GM12878 (cell line): ENCODE data around the gene MYT1. TPM values are rescaled to one million over a fixed set of nuclear protein-coding genes. Genes with fewer than 3 reads are reported as not detected.

ENCODE experiments used
- ATAC-seq: fragments of 200-7000 bp; cut with Tn5 transposase; 3 replicates; pipeline ENCODE4 v1.9.1; 2020; ENCODE audit warnings: mild to moderate bottlenecking, moderate library complexity
- BruUV-seq: library from RNA; stranded (reverse); fragments of 400-500 nt; replicated peaks from 2 replicates; lab custom pipeline; 2021; lab: Mats Ljungman, UMichigan
- CTCF ChIA-PET: fragments of 300-600 bp; sonication (Branson Sonifier 250); formaldehyde crosslinking; extraction: SDS; loops from one replicate; lab custom pipeline; 2021; ENCODE audit warnings: inconsistent platforms; lab: Yijun Ruan, JAX
- POLR2A ChIA-PET: fragments of 350-600 bp; formaldehyde crosslinking; extraction: SDS; loops from one replicate; lab custom pipeline; 2021; ENCODE audit warnings: inconsistent platforms; lab: Charles Lee
- RAD21 ChIA-PET: fragments of 300-600 bp; sonication (Branson Sonifier 250); formaldehyde crosslinking; loops from one replicate; lab custom pipeline; 2023; ENCODE audit warnings: antibody characterized with exemption; ENCODE audit not compliant: unreplicated experiment; lab: Charles Lee
- SMC1A ChIA-PET: fragments of 300-600 bp; sonication (Branson Sonifier 250); formaldehyde crosslinking; loops from one replicate; lab custom pipeline; 2023; ENCODE audit not compliant: unreplicated experiment, uncharacterized antibody; lab: Charles Lee
- DNase-seq: peaks from one replicate; pipeline ENCODE4 v3.0.0-alpha.2; 2011; ENCODE audit warnings: low read depth, low spot score
- FAIRE-seq: peaks from 3 replicates; lab custom pipeline; 2011; peaks lifted over from hg19 to GRCh38; lab: Jason Lieb, UNC
- H2AFZ ChIP-seq: 2 replicates; pipeline ENCODE4 v1.6.0; 2011; ENCODE audit warnings: low read depth, low read length, control low read depth; ENCODE audit not compliant: control insufficient read depth
- H3K27ac ChIP-seq: 2 replicates; pipeline ENCODE4 v1.5.1; 2011; ENCODE audit warnings: control low read depth; ENCODE audit not compliant: control insufficient read depth, insufficient read depth
- H3K27me3 ChIP-seq, 2 experiments: replicated peaks in 1 of 2; 2 replicates each; pipeline versions ENCODE4 v1.6.0 to v1.6.1; 2011; ENCODE audit warnings: low read length in 1 of 2; ENCODE audit not compliant: control insufficient read depth in 2 of 2, insufficient read depth in 2 of 2
- H3K36me3 ChIP-seq, 2 experiments: 2 replicates each; pipeline ENCODE4 v1.5.1; 2011; ENCODE audit warnings: low read length in 1 of 2; ENCODE audit not compliant: control insufficient read depth in 2 of 2, insufficient read depth in 2 of 2
- H3K4me1 ChIP-seq: 2 replicates; pipeline ENCODE4 v1.6.1; 2011; ENCODE audit warnings: mild to moderate bottlenecking, low read length, moderate library complexity, mixed read lengths; ENCODE audit not compliant: control insufficient read depth, insufficient read depth
- H3K4me2 ChIP-seq: 2 replicates; pipeline ENCODE4 v1.6.0; 2011; ENCODE audit warnings: control low read depth; ENCODE audit not compliant: control insufficient read depth, insufficient read depth
- H3K4me3 ChIP-seq: fragments of 200-600 bp; sonication (generic); 2 replicates; pipeline ENCODE4 v1.5.1; 2016
- H3K79me2 ChIP-seq: 2 replicates; pipeline ENCODE4 v1.6.0; 2011; ENCODE audit warnings: low read length; ENCODE audit not compliant: control insufficient read depth, insufficient read depth
- H3K9ac ChIP-seq: 2 replicates; pipeline ENCODE4 v1.8.0; 2011; ENCODE audit warnings: low read length, control low read depth, mixed read lengths; ENCODE audit not compliant: control insufficient read depth, insufficient read depth
- H3K9me3 ChIP-seq: replicated peaks from 3 replicates; pipeline ENCODE4 v1.5.1; 2011; ENCODE audit warnings: mild to moderate bottlenecking, low read length; ENCODE audit not compliant: control insufficient read depth, insufficient read depth
- H4K20me1 ChIP-seq: 2 replicates; pipeline ENCODE4 v1.6.0; 2011; ENCODE audit not compliant: control insufficient read depth, insufficient read depth
- ASH2L ChIP-seq: fragments of 300-600, 200-600 bp; sonication (generic); IDR thresholded peaks from 2 replicates; pipeline ENCODE4 v1.6.1; 2017; ENCODE audit warnings: low read depth, mild to moderate bottlenecking, borderline replicate concordance
- BCL11A ChIP-seq: IDR thresholded peaks from 2 replicates; pipeline ENCODE4 v1.6.1; 2011; ENCODE audit warnings: low read depth, low read length
- CBX3 ChIP-seq: fragments of 200-600 bp; sonication (generic); IDR thresholded peaks from 2 replicates; pipeline ENCODE4 v1.6.1; 2016; ENCODE audit warnings: low read depth, borderline replicate concordance
- CHD1 ChIP-seq: IDR thresholded peaks from 2 replicates; pipeline ENCODE4 v1.6.1; 2012; ENCODE audit warnings: low read depth, low read length, improper control_type of control experiment
- CUX1 ChIP-seq: IDR thresholded peaks from 2 replicates; pipeline ENCODE4 v1.6.1; 2012; ENCODE audit warnings: improper control_type of control experiment, low read depth, low read length; ENCODE audit not compliant: insufficient replicate concordance
- E2F8 ChIP-seq: fragments of 450-650 bp; IDR thresholded peaks from 2 replicates; pipeline ENCODE4 v1.6.1; 2018; ENCODE audit warnings: mild to moderate bottlenecking, low read depth, moderate library complexity; ENCODE audit not compliant: partially characterized antibody
- IRF5 ChIP-seq: fragments of 450-650 bp; IDR thresholded peaks from 2 replicates; pipeline ENCODE4 v1.6.1; 2017; ENCODE audit warnings: borderline replicate concordance
- NFYA ChIP-seq: IDR thresholded peaks from 2 replicates; pipeline ENCODE4 v1.6.1; 2011; ENCODE audit warnings: low read depth, mild to moderate bottlenecking, low read length, improper control_type of control experiment, borderline replicate concordance
- NFYB ChIP-seq: IDR thresholded peaks from 2 replicates; pipeline ENCODE4 v1.6.1; 2011; ENCODE audit warnings: low read depth, mild to moderate bottlenecking, low read length, improper control_type of control experiment, moderate library complexity; ENCODE audit not compliant: insufficient read depth
- PAX5 ChIP-seq: IDR thresholded peaks from 2 replicates; pipeline ENCODE4 v1.6.1; 2011; ENCODE audit warnings: low read depth, low read length, borderline replicate concordance
- RFX5 ChIP-seq: IDR thresholded peaks from 2 replicates; pipeline ENCODE4 v1.6.1; 2011; ENCODE audit warnings: low read depth, low read length, improper control_type of control experiment
- SMAD5 ChIP-seq: IDR thresholded peaks from 2 replicates; pipeline ENCODE4 v1.6.1; 2016; ENCODE audit warnings: antibody characterized with exemption, low read depth
- SPI1 ChIP-seq: IDR thresholded peaks from 2 replicates; pipeline ENCODE4 v1.6.1; 2011; ENCODE audit warnings: low read depth, mild to moderate bottlenecking, low read length, moderate library complexity, borderline replicate concordance; ENCODE audit not compliant: insufficient read depth
- WGBS: methylation state at CpG from one replicate; pipeline ENCODE4 v1.1.6; 2016; ENCODE audit warnings: low lambda C conversion rate; ENCODE audit not compliant: insufficient replicate concordance, insufficient coverage; ENCODE audit errors: missing lambda C conversion rate; 5-methylcytosine and 5-hydroxymethylcytosine counted together
- in situ Hi-C: fragments of 300-500 bp; cut with MboI; formaldehyde crosslinking; loops from 9 replicates; pipeline ENCODE4 v1.14.3; 2018; ENCODE audit warnings: mixed read lengths
- intact Hi-C: fragments of 100-400 bp; cut with micrococcal nuclease; formaldehyde crosslinking; loops from one replicate; pipeline ENCODE4 v1.14.2; 2022; ENCODE audit not compliant: unreplicated experiment
- polyA plus RNA-seq, 11 experiments: library from polyadenylated mRNA; depleted of rRNA in 4 of 11; unstranded in 6 of 11; stranded (reverse) in 5 of 11; fragments of >200 nt; fragmentation: Nextera tagmentation in 4 of 11; fragmentation: Illumina TruSeq in 1 of 11; extraction: Ambion mirVana in 4 of 11; extraction: Trizol in 1 of 11; gene quantifications; 1 replicate in 1 of 11; 2 replicates in 10 of 11; pipeline versions ENCODE4 v1.2.1 to v1.2.3, GENCODE V29; 2011 to 2016; ENCODE audit warnings: inconsistent platforms in 2 of 11, missing spikeins in 2 of 11, low read depth in 1 of 11
- total RNA-seq, 4 experiments: library from RNA; depleted of rRNA in 3 of 4; stranded (reverse); fragments of >200 nt in 3 of 4; fragmentation: Illumina TruSeq in 1 of 4; extraction: Trizol in 1 of 4; gene quantifications; 2 replicates each; pipeline versions ENCODE4 v1.2.1 to v1.2.3, GENCODE V29; 2013 to 2021

The MYT1 gene
- total and polyA plus RNA-seq, 10 of the 15 experiments (the other 5 are each of a cell fraction or from before 2014, with no cell fraction given) = 0.01 to 0.10 TPM; not detected in 8

GRCh38 chr20:64231621-64232550 is 67.6 kb downstream of the MYT1 start:
- ATAC-seq (no peak), FAIRE-seq (no peak), DNase-seq (no peak)
- no TSS peak for BruUV-seq
- Histone ChIP-seq H3K4me3 (no peak overlapping the region), H3K9ac (no peak overlapping the region), H4K20me1 (no peaks in the 10 kb centered on the region), H3K4me1 (no peaks in the 10 kb centered on the region), H3K36me3 (no peaks in the 10 kb centered on the region), H3K4me2 (no peak overlapping the region), H2AFZ (no peak overlapping the region), H3K9me3 (no peaks in the 10 kb centered on the region), H3K27ac (no peak overlapping the region), H3K79me2 (no peaks in the 10 kb centered on the region), H3K27me3 (peaks cover 0 to 3% of the 10 kb centered on the region in 2 experiments; a peak in 1 of 4 replicates)
- intact Hi-C loops = no loop called here
- ChIA-PET SMC1A (no interaction called here), POLR2A (no interaction called here), RAD21 (no interaction called here), CTCF (no interaction called here)
- in situ Hi-C loops = no loop called here
- 56% methylated on average over 26 of the region's 27 CpGs for WGBS
- TF ChIP-seq NFYB (no peak), CUX1 (no peak), PAX5 (no peak), E2F8 (no peak), BCL11A (no peak), SMAD5 (no peak), CHD1 (no peak), ASH2L (no peak), CBX3 (no peak), SPI1 (no peak), IRF5 (no peak), RFX5 (no peak), NFYA (no peak)
